ENCODE results near the gene NEK6.

- TF ChIP-seq POLR2A (IDR thresholded peaks at IDR 0.05; ENCODE audit: low read depth) (no peak), CTCF (IDR thresholded peaks at IDR 0.05) (no peak), POLR2AphosphoS5 (IDR thresholded peaks at IDR 0.05) (no peak), EP300 (IDR thresholded peaks at IDR 0.05) (no peak)
Observed at GRCh38 chr9:124218438-124218982, 39.2 kb upstream of the NEK6 start.

All from esophagus muscularis mucosa (tissue), 4 donors.